ENCODE measurements around the gene OR6S1.

DNA sequence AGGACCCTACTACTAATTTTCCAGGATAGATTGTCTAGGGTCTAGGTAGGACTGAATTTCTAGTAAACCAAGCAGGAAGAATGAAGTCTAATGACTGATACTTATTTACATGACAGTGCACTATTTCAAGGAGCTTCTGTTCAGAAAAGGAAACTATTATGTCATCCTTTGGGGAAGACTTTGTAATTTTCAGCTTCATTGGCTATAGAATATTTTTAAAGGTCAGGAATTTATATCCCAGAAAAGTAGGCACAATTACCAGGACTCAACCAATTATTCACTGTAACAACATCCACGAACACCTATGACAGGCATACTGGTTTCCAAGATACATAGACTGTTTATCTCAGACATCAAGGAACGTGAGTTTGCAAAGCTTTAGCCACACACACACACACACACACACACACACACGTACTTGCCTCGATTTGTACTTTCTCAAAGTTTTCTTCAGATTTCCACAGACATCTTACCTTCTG is 23.2 kb downstream of the OR6S1 start:
- TF ChIP-seq, protein P1, sequence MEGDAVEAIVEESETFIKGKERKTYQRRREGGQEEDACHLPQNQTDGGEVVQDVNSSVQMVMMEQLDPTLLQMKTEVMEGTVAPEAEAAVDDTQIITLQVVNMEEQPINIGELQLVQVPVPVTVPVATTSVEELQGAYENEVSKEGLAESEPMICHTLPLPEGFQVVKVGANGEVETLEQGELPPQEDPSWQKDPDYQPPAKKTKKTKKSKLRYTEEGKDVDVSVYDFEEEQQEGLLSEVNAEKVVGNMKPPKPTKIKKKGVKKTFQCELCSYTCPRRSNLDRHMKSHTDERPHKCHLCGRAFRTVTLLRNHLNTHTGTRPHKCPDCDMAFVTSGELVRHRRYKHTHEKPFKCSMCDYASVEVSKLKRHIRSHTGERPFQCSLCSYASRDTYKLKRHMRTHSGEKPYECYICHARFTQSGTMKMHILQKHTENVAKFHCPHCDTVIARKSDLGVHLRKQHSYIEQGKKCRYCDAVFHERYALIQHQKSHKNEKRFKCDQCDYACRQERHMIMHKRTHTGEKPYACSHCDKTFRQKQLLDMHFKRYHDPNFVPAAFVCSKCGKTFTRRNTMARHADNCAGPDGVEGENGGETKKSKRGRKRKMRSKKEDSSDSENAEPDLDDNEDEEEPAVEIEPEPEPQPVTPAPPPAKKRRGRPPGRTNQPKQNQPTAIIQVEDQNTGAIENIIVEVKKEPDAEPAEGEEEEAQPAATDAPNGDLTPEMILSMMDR (IDR thresholded peaks at IDR 0.05; ENCODE audit: poor library complexity): no peak
- no peak for TF ChIP-seq EZH2phosphoT487 (IDR thresholded peaks at IDR 0.05; ENCODE audit: low read depth, severe bottlenecking, unreplicated experiment)
- TF ChIP-seq EZH2 (IDR thresholded peaks at IDR 0.05; ENCODE audit: borderline replicate concordance): no peak

Measured in hepatocyte (in vitro differentiated cells).